ENCODE measurements around the gene CLSTN2.

DNA sequence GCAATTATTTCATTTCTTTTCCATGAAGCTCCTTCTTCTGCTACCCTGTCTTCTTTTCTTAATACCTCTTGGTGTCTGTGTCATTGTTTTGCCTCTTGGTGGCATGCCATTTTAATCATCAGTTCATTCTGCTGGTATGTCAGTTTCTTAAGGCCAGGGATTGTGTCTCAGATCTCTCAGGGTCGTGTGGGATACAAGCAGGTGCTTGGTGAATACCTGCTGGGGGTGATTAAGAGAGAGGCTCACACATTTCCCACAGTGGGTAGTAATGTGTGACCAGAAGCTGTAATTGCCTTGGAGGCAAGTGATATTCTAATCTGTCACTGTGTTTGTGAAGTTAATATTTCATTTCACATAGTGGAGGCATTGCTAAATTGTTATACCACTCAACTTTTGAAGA lies 381.5 kb downstream of the CLSTN2 start:
- no peak for TF ChIP-seq CTCF (IDR thresholded peaks at IDR 0.05)
- no peak for TF ChIP-seq POLR2A (IDR thresholded peaks at IDR 0.05)
- TF ChIP-seq EP300 (IDR thresholded peaks at IDR 0.05), result no peak

All from tibial nerve (tissue), 4 donors.